HG02870 (cell line): ENCODE measurements around the gene RGL3.
"Not testable (repeated sequence)": the region's sequence is repeated elsewhere in the genome, so short reads cannot be mapped to it uniquely, and the experiment has no call there.

Experiments used
- ATAC-seq: cut with Tn5 transposase; IDR thresholded peaks from one replicate; pipeline ENCODE4 v1.9.1; 2021; ENCODE audit warnings: mild to moderate bottlenecking, moderate library complexity; ENCODE audit not compliant: unreplicated experiment

The RGL3 gene, protein sequence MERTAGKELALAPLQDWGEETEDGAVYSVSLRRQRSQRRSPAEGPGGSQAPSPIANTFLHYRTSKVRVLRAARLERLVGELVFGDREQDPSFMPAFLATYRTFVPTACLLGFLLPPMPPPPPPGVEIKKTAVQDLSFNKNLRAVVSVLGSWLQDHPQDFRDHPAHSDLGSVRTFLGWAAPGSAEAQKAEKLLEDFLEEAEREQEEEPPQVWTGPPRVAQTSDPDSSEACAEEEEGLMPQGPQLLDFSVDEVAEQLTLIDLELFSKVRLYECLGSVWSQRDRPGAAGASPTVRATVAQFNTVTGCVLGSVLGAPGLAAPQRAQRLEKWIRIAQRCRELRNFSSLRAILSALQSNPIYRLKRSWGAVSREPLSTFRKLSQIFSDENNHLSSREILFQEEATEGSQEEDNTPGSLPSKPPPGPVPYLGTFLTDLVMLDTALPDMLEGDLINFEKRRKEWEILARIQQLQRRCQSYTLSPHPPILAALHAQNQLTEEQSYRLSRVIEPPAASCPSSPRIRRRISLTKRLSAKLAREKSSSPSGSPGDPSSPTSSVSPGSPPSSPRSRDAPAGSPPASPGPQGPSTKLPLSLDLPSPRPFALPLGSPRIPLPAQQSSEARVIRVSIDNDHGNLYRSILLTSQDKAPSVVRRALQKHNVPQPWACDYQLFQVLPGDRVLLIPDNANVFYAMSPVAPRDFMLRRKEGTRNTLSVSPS

DNA sequence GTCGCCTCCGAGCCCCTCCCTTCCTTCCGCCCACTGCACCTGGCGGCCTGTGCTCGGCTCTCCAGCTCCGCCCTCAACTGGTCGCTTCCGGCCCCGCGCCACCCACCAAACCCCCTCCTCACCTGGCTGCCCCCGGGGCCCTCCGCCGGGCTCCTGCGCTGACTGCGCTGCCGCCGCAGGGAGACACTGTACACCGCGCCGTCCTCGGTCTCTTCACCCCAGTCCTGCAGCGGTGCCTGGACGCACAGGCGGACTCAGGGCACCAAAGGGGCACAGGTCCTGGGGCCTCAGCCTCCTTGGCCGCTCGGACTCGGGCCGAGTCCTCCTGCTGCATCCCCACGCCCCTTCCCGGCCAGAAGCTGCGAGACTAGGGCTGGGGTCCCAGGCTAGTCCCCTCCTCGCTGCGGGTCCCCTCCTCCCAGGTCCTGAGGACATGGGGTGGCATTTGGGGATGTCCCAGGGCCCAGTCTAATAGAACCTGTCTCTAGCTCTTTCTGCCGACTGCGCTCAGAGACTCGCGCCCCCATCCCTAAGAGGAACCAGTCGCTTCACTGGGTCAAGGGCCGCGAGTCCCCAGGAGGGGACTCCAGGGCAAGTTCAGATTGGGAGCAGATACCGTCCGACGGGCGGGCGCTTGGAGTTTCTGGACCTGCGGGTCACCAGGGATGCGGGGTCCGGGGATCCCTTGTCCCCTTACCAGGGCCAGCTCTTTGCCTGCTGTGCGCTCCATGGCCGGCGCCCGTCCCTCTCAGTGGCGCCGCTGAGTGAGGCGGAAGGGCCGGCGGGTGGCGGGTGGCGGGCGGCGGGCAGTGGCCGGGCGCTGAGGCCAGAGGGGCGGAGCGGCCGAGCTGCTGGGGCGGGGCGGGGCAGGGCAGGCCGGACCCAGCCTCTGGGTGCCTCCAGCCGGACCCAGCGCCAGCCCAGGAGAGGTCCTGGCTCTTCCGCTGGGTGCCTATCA lies at the start of gene RGL3:
Gene RGL3 (minus strand): TSS at position 766 of the 958 bp plus-strand sequence. CDS start 36 bp downstream, at position 730.
- no peak for ATAC-seq

DNA sequence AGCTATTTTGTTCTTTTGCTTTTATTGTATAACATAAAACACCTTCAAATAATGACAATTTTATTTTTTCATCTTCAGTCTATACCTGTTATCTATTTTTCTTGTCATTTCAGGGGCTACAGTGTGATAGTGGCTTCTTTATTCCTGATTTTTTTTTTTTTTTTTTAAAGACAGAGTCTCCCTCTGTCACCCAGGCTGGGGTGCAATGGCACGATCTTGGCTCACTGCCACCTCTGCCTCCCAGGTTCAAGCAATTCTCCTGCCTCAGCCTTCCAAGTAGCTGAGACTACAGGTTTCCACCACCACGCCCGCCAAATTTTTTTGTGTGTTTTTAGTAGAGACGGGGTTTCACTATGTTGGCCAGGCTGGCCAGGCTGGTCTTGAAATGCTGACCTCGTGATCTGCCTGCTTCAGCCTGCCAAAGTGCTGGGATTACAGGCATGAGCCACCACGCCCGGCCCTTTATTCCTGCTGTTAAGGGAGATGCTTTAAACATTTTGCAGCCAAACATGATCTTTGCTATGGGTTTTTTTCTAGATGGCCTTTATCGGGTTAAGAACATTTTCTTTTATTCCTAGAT lies 49.2 kb upstream of the RGL3 start:
- ATAC-seq: not testable (repeated sequence)

DNA sequence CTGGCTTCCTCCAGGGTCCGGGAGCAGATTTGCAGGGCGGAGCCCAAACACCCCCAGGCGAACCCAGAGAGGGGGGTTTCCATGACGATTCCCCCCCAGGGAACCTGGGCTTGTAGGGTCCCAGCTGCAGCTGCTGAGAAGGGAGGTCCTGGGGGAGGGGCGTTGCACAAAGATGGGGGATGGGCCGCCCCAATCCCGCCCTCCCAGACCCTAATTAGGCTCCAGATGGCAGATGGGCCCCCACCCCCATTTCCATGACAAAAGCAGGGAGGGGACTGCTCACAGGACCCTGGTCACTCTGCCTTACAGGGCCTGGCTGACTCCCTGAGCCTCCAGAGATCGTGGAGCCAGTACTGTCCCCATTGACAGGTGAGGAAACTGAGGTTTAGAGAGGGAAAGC lies 46.5 kb upstream of the RGL3 start:
- ATAC-seq: no peak

DNA sequence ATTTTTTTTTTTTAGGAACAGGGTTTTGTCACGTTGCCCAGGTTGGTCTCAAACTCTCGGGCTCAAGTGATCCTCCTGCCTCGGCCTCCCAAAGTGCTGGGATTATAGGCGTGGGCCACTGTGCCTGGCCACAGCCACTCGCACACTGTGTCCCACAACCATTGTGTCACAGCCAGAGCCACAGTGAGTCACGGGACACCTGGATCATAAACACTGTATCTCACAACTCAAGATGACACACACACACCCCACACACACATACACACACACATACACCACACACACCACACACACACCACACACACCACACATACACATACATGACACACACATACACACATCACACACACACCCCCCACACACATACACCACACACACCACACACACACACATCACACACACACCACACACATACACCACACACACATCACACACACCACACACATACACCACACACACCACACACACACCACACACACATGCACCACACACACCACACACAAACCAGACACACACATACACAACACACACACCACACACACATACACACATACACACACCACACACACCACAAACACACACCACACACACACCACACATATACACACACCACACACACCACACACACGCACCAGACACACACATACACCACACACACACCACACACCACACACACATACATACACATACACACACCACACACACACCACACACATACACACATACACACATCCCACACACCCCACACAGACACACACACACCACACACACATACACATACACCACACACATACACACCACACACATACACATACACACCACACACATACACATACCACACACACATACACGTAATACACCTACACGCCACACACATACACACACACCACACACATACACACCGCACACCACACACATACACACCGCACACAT lies 45.5 kb upstream of the RGL3 start:
- no peak for ATAC-seq

DNA sequence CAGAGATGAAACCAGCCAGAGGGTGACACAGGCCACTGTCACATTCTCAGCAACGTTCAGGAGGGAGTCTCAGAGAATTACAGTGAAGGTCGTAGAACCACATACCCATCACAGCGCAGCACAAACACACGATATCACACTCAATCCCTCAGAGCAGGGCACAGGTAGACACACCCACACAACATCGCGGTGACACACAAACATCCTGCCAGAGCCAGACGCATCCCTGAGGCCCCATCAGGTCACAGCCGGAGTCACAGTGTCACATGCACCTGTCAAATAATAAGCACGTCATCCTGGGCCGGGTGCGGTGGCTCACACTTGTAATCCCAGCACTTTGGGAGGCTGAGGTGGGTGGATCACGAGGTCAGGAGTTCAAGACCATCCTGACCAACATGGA lies 44.3 kb upstream of the RGL3 start:
- no peak for ATAC-seq

DNA sequence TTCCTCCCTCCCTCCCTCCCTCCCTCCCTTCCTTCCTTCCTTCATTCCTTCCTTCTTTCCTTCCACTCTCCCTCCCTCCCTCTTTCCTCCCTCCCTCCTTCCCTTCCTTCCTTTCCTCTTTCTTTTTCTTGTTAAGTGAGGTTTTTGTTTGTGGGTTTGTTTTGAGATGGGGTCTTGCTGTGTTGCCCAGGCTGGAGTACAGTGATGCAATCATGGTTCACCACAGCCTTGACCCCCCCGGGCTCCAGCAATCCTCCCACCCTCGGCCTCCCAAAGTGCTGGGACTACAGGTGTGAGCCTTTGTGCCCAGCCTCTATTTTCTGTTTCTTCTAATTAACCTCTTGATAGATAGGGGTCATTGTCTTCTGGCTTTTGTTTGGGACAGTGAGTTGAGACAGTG lies 42.3 kb upstream of the RGL3 start:
- ATAC-seq: no peak

DNA sequence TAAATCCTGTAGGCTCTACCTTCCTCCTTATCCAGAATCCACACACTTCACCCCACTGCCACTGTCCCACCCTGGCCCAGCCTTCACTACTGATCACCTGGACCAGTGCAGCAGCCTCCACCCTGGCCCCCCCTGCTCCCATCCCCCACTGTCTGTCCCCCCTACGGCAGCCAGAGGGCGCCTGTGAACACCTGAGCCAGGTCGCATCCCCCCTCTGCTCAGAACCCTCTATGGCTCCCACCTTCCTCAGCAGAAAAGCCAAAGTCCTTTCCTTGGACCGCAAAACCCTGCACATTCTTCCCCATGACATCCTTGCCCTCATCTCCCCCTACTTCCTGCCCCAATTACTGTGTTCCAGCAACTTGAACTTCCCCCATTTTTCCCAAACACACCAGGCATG lies 41.1 kb upstream of the RGL3 start:
- no peak for ATAC-seq

DNA sequence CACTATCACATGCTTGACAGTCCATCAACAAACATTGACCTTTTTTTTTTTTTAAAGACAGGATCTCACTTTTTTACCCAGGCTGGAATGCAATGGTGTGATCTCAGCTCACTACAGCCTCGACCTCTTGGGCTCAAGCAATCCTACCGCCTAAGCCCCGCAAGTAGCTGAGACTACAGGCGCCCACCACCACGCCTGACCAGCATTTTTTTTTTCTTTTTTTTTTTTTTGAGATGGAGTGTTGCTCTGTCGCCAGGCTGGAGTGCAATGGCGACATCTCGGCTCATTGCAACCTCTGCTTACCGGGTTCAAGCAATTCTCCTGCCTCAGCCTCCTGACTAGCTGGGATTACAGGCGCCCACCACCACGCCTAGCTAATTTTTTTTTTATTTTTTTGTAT lies 39.8 kb upstream of the RGL3 start:
- ATAC-seq: not testable (repeated sequence)

DNA sequence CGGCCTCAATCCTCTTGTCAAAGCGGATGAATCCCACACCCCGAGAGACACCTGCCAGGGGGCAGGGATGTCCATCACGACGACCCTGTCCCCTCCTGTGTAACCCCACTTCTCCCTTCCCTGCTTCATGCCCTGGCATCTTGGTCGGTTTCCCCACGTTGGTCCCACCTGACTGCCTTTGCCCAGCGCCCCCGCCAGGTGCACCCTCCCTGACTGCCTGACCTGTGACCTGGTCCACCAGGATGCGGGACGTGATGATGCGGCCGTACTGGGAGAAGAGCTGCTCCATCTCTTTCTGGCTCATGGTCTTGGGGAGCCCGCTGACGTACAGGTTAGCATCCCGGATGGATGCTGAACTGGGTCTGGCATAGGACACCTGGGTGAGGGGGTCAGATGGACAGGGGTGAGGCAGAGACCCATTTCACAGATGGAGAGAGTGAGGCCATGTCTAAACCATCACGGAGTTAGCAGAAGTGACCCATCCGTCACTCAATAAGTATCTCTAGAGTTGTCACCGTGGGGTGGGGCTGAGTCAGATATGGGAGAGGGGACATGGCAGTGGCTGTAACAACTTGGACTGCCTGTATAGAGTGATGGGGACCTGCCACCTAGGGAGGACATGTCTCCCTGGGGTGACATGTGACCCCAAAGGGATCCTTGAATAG lies 39.3 kb upstream of the RGL3 start:
- ATAC-seq: no peak

DNA sequence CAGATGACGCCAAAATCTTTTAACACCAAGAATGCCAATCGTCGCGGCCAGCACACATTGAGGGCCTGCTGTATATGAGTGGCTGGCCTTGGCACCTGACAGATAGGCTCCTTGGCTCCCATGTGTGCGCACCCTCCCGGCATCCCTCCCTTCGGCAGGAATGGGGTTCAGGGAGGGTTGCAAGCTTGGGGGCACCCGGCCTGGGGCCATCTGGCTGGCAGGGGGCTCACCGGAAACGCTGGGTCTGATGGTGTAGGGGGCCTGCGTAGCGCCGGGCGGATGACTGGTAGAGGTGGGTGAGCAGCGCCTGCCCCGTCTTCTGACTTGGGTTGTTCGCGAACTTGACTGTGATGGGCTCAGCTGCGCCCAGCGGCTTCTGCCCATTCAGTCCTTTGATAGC lies 38.7 kb upstream of the RGL3 start:
- no peak for ATAC-seq

DNA sequence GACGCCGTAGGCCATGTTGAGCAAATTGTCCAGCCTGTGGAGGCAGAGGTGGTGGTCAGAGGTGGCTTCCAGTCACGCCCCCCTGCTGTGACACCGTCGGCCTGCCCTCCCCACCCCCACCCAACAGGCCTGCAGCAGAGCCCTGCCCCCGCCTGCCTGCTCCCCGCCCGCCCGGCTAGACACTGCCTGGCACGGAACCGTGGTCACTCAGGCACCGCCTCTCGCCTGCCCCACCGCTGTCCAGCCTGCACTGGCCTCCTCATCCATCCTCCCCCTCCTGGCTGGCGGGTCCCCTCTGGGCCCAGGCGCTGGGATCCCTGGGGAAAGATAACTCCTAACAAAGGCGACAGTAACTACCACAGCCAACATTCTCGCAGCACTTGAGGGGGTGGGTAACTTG lies 38.0 kb upstream of the RGL3 start:
- ATAC-seq: no peak

DNA sequence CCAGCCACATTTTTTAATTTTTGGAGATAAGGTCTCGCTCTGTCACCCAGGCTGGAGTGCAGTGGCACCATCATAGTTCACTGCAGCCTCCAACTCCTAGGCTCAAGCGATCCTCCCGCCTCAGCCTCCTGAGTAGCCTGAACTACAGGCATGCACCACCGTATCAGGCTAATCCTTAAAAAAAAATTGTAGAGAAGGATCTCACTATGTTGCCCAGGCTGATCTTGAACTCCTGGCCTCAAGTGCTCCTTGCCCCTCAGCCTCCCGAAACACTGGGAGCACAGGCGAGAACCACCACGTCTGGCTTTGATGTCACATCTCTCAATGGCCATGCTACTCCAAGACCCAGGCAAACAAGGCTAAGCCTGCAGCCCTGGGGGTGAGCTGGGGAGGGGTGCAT lies 37.5 kb upstream of the RGL3 start:
- ATAC-seq: no peak

DNA sequence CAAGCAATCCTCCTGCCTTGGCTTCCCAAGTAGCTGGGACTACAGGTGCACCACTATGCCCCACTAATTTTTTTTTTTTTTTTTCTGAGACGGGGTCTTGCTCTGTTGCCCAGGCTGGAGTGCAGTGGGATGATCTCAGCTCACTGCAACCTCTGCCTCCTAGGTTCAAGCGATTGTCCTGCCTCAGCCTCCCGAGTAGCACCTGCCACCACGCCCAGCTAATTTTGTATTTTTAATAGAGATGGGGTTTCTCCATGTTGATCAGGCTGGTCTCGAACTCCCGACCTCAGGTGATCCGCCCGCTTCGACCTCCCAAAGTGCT lies 36.1 kb upstream of the RGL3 start:
- not testable (repeated sequence) for ATAC-seq

DNA sequence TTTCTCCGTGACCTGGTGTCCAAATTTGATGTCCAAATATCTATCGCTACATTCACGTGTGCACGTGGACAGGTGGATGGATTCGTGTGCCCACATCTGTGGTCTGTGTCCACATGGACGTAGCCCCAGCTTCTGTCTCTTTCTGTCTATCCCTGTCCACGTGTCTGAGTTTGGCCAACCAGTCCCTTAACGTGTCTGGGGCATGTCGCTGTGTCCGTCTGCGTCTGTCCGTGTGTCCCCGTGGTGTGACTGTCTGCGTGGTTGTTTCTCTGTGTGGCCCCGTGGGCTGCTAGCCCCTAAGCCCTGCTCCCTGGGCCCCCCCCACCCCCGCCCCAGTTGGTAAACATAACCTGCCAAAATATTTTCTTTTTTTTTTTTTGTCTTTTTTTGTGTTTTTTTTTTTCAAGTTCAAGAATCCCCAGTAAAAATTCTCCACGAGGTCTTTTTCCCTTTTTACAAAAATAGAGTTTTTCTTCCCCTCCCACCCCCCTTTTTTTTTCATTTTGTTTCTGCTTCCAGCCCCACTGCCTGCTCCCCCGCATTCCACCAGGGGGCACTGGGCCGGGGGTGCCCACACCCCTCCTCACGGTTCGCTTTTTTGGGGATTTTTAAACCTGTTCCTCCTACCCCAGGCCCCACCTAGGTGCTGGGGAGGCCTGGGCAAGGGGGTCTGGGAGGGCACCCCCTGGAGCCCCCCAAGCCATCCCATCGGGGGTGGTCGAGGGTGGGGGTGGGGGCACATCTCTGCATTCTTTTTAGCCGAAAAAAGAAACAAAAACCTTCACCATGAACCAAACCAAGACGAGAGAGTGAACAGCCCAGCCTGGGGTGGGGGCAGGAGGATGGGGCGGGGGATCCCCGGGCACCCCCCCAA lies 34.6 kb upstream of the RGL3 start:
- no peak for ATAC-seq

DNA sequence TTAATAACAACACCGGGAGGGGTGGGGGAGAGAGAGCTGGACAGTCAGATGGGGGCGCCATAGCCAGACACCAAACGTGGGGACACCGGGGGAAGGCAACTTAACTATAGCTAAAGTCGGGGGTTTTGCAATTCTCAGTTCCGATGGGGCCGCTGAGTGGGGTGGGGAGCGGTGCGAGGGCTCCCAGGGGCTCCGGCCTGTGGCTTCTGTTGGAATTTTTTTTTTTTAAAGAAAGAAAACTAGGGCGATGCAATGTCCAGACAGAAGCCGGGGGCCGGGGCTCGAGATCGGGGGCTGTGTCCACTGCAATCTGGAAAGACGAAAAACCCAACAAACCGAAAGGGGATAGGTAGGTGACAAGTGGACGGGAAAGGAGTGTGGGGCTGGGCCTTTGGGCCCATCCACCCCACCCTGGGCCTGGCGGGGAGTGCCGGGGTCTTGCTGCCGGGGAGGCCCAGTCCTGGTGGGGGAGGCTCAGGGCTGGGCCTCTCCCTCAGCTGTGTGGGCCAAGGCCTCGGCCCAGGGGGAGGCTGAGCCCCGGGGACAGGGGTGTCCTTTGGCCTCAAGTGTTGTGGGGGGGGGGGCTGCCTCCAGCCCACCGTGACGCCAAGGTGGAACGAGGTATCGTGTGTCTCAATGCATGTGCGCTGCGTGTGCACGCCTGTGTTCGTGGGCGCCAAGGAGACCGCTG lies 33.7 kb upstream of the RGL3 start:
- ATAC-seq: no peak

DNA sequence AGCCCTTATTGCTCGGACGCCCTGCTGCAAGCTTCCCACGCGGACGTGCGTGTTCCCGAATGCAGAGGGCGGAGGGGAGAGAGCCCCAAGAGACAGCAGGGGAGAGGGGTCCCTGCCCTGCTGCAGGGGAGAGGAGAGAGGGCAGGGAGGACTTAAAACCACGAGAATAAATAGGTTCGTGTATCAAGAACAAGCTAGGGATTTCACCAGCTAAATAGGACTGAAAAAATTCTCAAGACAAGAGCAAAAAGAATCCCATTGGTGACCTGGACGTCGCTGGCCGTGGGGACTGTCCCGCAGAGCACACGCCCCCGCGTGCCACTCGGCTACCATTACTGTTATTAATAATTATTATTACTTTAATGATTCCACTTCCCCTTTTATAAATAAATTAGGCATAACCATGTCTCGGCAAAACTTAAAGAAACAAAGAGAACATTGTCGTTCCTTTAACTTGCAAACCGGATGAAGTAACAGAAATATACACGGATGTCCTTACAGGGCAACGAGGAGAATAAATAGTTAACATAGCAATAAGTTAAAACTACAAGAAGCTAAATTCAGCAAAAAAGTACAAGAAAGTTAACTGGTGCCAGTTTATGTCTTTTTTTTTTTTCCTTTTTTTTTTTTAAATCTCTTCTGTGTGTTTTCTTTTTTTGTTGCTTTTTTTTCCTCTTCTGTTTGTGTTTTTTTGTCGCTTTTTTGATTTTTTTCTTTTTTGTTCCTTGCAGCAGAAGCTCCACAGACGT lies 32.9 kb upstream of the RGL3 start:
- no peak for ATAC-seq

DNA sequence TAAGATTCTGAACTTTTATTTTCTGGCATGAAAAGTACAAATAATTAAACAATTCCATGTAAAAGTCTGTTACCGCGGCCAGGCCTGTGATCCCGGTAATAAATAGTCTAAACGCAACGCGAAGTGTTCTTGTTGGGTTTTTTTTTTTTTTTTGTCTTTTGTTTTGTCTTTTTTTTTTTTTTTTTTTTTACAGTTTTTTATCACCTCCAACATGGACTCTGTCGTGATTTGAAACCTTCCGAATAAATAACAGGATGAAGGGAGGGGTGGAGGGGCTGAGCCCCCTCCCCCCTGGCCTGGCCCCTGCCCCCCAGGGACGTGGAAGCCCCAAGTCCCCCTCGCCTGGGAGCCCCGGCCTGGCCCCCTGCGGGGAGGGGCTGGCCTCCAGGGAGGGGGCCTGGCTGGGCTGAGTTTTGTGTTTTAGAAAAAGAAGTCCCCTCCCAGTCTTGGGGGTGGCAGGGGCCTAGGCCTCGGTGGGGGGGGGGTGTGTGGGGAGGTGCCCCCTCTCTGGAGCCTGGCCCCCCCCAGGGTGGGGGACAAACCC lies 32.3 kb upstream of the RGL3 start:
- no peak for ATAC-seq
